Keratinocyte (primary cell): Measurements from ENCODE around the gene TAOK2. TPM values are rescaled to one million over a fixed set of nuclear protein-coding genes. Genes with fewer than 3 reads are reported as not detected.

ENCODE experiments used
- DNase-seq: peaks from one replicate; pipeline ENCODE4 v3.0.0-alpha.2; 2011; ENCODE audit warnings: low read depth, missing footprints, low spot score
- FAIRE-seq: peaks from 2 replicates; lab custom pipeline; 2011; peaks lifted over from hg19 to GRCh38; lab: Jason Lieb, UNC
- H2AFZ ChIP-seq: 2 replicates; pipeline ENCODE4 v1.6.0; 2012; ENCODE audit warnings: low read length, control low read depth, inconsistent platforms; ENCODE audit not compliant: control insufficient read depth
- H3K27ac ChIP-seq: 2 replicates; pipeline ENCODE4 v1.5.1; 2011; ENCODE audit warnings: low read length; ENCODE audit not compliant: control insufficient read depth, insufficient read depth
- H3K27me3 ChIP-seq: 3 replicates; pipeline ENCODE4 v1.6.0; 2011; ENCODE audit warnings: low read length; ENCODE audit not compliant: control insufficient read depth, insufficient read depth; ENCODE audit errors: extremely low read depth
- H3K36me3 ChIP-seq, 2 experiments: 2 replicates in 1 of 2; 3 replicates in 1 of 2; pipeline ENCODE4 v1.5.1; 2011; ENCODE audit warnings: low read length in 2 of 2, mild to moderate bottlenecking in 1 of 2; ENCODE audit not compliant: control insufficient read depth in 2 of 2, insufficient read depth in 2 of 2; ENCODE audit errors: extremely low read depth in 1 of 2
- H3K4me1 ChIP-seq: 3 replicates; pipeline ENCODE4 v1.5.1; 2011; ENCODE audit warnings: low read length; ENCODE audit not compliant: control insufficient read depth, insufficient read depth; ENCODE audit errors: extremely low read depth
- H3K4me2 ChIP-seq: 3 replicates; pipeline ENCODE4 v1.6.0; 2011; ENCODE audit warnings: low read depth, low read length; ENCODE audit not compliant: control insufficient read depth, insufficient read depth; ENCODE audit errors: extremely low read depth
- H3K4me3 ChIP-seq, 3 experiments: fragments of 200-600 bp in 1 of 3; sonication (generic) in 1 of 3; 2 replicates in 2 of 3; 3 replicates in 1 of 3; pipeline ENCODE4 v1.5.1; 2011 to 2016; ENCODE audit warnings: low read length in 3 of 3, mild to moderate bottlenecking in 3 of 3, control low read depth in 2 of 3, inconsistent platforms in 1 of 3, low read depth in 1 of 3, mixed read lengths in 1 of 3, mixed run types in 1 of 3, moderate library complexity in 1 of 3; ENCODE audit not compliant: control insufficient read depth in 2 of 3, insufficient read depth in 2 of 3; ENCODE audit errors: extremely low read depth in 1 of 3
- H3K79me2 ChIP-seq: 2 replicates; pipeline ENCODE4 v1.6.0; 2012; ENCODE audit warnings: low read length; ENCODE audit not compliant: control insufficient read depth, insufficient read depth
- H3K9ac ChIP-seq: 3 replicates; pipeline ENCODE4 v1.6.0; 2011; ENCODE audit warnings: low read length; ENCODE audit not compliant: control insufficient read depth, insufficient read depth; ENCODE audit errors: extremely low read depth
- H3K9me1 ChIP-seq: 3 replicates; pipeline ENCODE4 v1.6.0; 2011; ENCODE audit warnings: low read length; ENCODE audit not compliant: control insufficient read depth, insufficient read depth; ENCODE audit errors: extremely low read depth
- H3K9me3 ChIP-seq: 2 replicates; pipeline ENCODE4 v1.5.1; 2012; ENCODE audit warnings: low read depth, low read length; ENCODE audit not compliant: control insufficient read depth
- H4K20me1 ChIP-seq: 3 replicates; pipeline ENCODE4 v1.6.0; 2011; ENCODE audit warnings: low read length; ENCODE audit not compliant: control insufficient read depth, insufficient read depth; ENCODE audit errors: extremely low read depth
- EZH2 ChIP-seq: IDR thresholded peaks from one replicate; pipeline ENCODE4 v1.6.1; 2012; ENCODE audit warnings: inconsistent platforms, mild to moderate bottlenecking, low read length, moderate library complexity
- dilution Hi-C: fragments of 300-500 bp; cut with MboI; formaldehyde crosslinking; loops from one replicate; pipeline ENCODE4 v1.7.0; 2020; ENCODE audit warnings: low sequenced_read_pairs; ENCODE audit not compliant: extremely low pct_ligation_motif_present
- polyA plus RNA-seq, 5 experiments: library from polyadenylated mRNA; depleted of rRNA in 3 of 5; stranded (reverse) in 3 of 5; stranded (forward) in 1 of 5; unstranded in 1 of 5; fragments of >200 nt; gene quantifications; 1 replicate in 1 of 5; 2 replicates in 3 of 5; 3 replicates in 1 of 5; pipeline versions ENCODE4 v1.2.1 to v1.2.3, GENCODE V29; 2011 to 2012; ENCODE audit warnings: missing spikeins in 2 of 5, low read depth in 1 of 5, low replicate concordance in 1 of 5
- TF ChIP-seq, protein P1 (sequence below), 3 experiments: IDR thresholded peaks in 1 of 3; conservative IDR thresholded peaks in 1 of 3; optimal IDR thresholded peaks in 1 of 3; 2 replicates in 2 of 3; 3 replicates in 1 of 3; pipeline versions ENCODE3 to v1.5.1; 2011; ENCODE audit warnings: low read length in 3 of 3, mild to moderate bottlenecking in 3 of 3, moderate library complexity in 2 of 3, control low read depth in 1 of 3, inconsistent platforms in 1 of 3; ENCODE audit not compliant: insufficient read depth in 2 of 3; ENCODE audit errors: extremely low read depth in 1 of 3

Gene TAOK2
- polyA plus RNA-seq, 1 donor (not counting 4 experiments of a cell fraction or from before 2014, with no cell fraction given), result 13.8 TPM

- no peak overlapping the region for H3K4me3 ChIP-seq
- FAIRE-seq, result no peak
- H3K4me1 ChIP-seq, result no peaks in the 10 kb centered on the region
- H3K4me2 ChIP-seq, result no peak overlapping the region
- no peaks in the 10 kb centered on the region for H3K79me2 ChIP-seq
- H3K9me3 ChIP-seq, result no peaks in the 10 kb centered on the region
- DNase-seq, result no peak
- no peaks in the 10 kb centered on the region for H4K20me1 ChIP-seq
- TF ChIP-seq, protein P1, sequence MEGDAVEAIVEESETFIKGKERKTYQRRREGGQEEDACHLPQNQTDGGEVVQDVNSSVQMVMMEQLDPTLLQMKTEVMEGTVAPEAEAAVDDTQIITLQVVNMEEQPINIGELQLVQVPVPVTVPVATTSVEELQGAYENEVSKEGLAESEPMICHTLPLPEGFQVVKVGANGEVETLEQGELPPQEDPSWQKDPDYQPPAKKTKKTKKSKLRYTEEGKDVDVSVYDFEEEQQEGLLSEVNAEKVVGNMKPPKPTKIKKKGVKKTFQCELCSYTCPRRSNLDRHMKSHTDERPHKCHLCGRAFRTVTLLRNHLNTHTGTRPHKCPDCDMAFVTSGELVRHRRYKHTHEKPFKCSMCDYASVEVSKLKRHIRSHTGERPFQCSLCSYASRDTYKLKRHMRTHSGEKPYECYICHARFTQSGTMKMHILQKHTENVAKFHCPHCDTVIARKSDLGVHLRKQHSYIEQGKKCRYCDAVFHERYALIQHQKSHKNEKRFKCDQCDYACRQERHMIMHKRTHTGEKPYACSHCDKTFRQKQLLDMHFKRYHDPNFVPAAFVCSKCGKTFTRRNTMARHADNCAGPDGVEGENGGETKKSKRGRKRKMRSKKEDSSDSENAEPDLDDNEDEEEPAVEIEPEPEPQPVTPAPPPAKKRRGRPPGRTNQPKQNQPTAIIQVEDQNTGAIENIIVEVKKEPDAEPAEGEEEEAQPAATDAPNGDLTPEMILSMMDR (optimal IDR thresholded peaks at IDR 0.05 in 1 of 3, IDR thresholded peaks at IDR 0.05 in 1 of 3, conservative IDR thresholded peaks at IDR 0.05 in 1 of 3; ENCODE audit: extremely low read depth in 1 of 3, insufficient read depth in 2 of 3, low read length in 3 of 3), result no peak
- no peak for TF ChIP-seq EZH2
- no peak overlapping the region for H2AFZ ChIP-seq
- dilution Hi-C loops, result no loop called here
- no peak overlapping the region for H3K27ac ChIP-seq
- peaks cover 55 to 64% of the 10 kb centered on the region in 2 experiments for H3K36me3 ChIP-seq
- no peak overlapping the region for H3K9ac ChIP-seq
- H3K27me3 ChIP-seq, result no peaks in the 10 kb centered on the region
- H3K9me1 ChIP-seq, result no peaks in the 10 kb centered on the region
These were observed 11.1 kb downstream of the TAOK2 start for GRCh38 chr16:29984764-29985147.

DNA sequence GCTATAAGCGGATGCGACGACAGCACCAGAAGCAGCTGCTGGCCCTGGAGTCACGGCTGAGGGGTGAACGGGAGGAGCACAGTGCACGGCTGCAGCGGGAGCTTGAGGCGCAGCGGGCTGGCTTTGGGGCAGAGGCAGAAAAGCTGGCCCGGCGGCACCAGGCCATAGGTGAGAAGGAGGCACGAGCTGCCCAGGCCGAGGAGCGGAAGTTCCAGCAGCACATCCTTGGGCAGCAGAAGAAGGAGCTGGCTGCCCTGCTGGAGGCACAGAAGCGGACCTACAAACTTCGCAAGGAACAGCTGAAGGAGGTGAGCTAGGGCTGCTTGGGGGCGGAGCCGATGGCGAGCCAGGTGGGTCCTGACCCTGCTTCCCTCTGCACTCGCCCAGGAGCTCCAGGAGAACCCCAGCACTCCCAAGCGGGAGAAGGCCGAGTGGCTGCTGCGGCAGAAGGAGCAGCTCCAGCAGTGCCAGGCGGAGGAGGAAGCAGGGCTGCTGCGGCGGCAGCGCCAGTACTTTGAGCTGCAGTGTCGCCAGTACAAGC is 11.7 kb downstream of the TAOK2 start:
- no peak overlapping the region for H3K9ac ChIP-seq
- H3K4me3 ChIP-seq, result no peak overlapping the region
- no peak overlapping the region for H3K27ac ChIP-seq
- H3K27me3 ChIP-seq, result no peaks in the 10 kb centered on the region
- H3K4me2 ChIP-seq, result no peak overlapping the region
- DNase-seq, result no peak
- no peak for FAIRE-seq
- H2AFZ ChIP-seq, result no peak overlapping the region
- H4K20me1 ChIP-seq, result no peaks in the 10 kb centered on the region
- TF ChIP-seq, protein P1 (optimal IDR thresholded peaks at IDR 0.05 in 1 of 3, IDR thresholded peaks at IDR 0.05 in 1 of 3, conservative IDR thresholded peaks at IDR 0.05 in 1 of 3; ENCODE audit: extremely low read depth in 1 of 3, insufficient read depth in 2 of 3, low read length in 3 of 3), result no peak
- TF ChIP-seq EZH2, result no peak
- no peaks in the 10 kb centered on the region for H3K79me2 ChIP-seq
- no peaks in the 10 kb centered on the region for H3K4me1 ChIP-seq
- no peaks in the 10 kb centered on the region for H3K9me3 ChIP-seq
- dilution Hi-C loops, result no loop called here
- H3K36me3 ChIP-seq, result peaks cover 49 to 63% of the 10 kb centered on the region in 2 experiments
- no peaks in the 10 kb centered on the region for H3K9me1 ChIP-seq
